ENCODE results near the gene INVS. TPM values are rescaled to one million over a fixed set of nuclear protein-coding genes. Genes with fewer than 3 reads are reported as not detected.

INVS gene
- total and polyA plus RNA-seq, 2 of the 4 experiments (the other 2 are of a cell fraction) = 9.2 to 33.5 TPM

- WGBS, 2 experiments (ENCODE audit: extremely low coverage in 2 of 2, insufficient read length in 1 of 2) = no CpG with 5 or more reads among the region's 3 CpGs
- Histone ChIP-seq H3K9me3 (ENCODE audit: control insufficient read depth, insufficient read depth, low read length) (no peaks in the 10 kb centered on the region), H2AK5ac (ENCODE audit: low read depth, low read length) (no peak overlapping the region), H3K14ac (replicated peaks; ENCODE audit: low read depth, low read length) (no peak overlapping the region), H4K20me1 (ENCODE audit: insufficient read depth, low read length) (peaks cover 36% of the 10 kb centered on the region; the same call in 1 of the 2 replicates), H3K79me1 (ENCODE audit: low read depth in 1 of 2, low read length in 2 of 2) (peaks cover 16 to 56% of the 10 kb centered on the region in 2 experiments), H4K8ac (ENCODE audit: low read depth in 2 of 2, low read length in 2 of 2) (no peak overlapping the region), H3K27me3 (ENCODE audit: control insufficient read depth, insufficient read depth, low read length) (no peaks in the 10 kb centered on the region), H3K9ac (ENCODE audit: low read depth, low read length) (no peak overlapping the region), H3K23ac (ENCODE audit: low read depth, low read length) (no peak overlapping the region), H3K36me3 (ENCODE audit: control insufficient read depth, insufficient read depth, low read length) (no peaks in the 10 kb centered on the region), H2BK120ac (ENCODE audit: low read depth, low read length) (no peak overlapping the region), H3K4ac (ENCODE audit: low read depth, low read length) (no peak overlapping the region), H2BK5ac (ENCODE audit: low read depth, low read length, poor library complexity, severe bottlenecking) (no peak overlapping the region), H4K91ac (ENCODE audit: insufficient read depth, low read depth, low read length) (no peak overlapping the region), H3K56ac (ENCODE audit: extremely low read depth, insufficient read depth, low read length) (no peak overlapping the region), H4K5ac (ENCODE audit: low read depth, low read length) (no peak overlapping the region), H2BK20ac (ENCODE audit: low read depth, low read length) (no peak overlapping the region), H3K4me2 (ENCODE audit: low read depth, low read length) (no peak overlapping the region), H2AFZ (replicated peaks; ENCODE audit: low read length, poor library complexity) (no peak overlapping the region), H3K9me1 (ENCODE audit: insufficient read depth, low read length) (0 out of 2 replicates have a peak, but pooled peaks cover 2% of the 10 kb centered on the region), H2AK9ac (replicated peaks; ENCODE audit: low read depth, low read length, poor library complexity) (no peak overlapping the region), H3K4me3 (ENCODE audit: insufficient read depth, low read depth, low read length) (no peak overlapping the region), H3K4me1 (ENCODE audit: control insufficient read depth, insufficient read depth, low read length) (no peaks in the 10 kb centered on the region; the same call in 1 of the 2 replicates), H3K18ac (ENCODE audit: low read depth, low read length) (no peak overlapping the region), H3K27ac (ENCODE audit: insufficient read depth, low read length) (no peak overlapping the region), H2BK15ac (ENCODE audit: low read depth, low read length) (no peak overlapping the region)
- in situ Hi-C loops (cut with MboI; ENCODE audit: low sequenced_read_pairs) = no loop called here
- ChIA-PET CTCF (interaction anchor here (0.5 kb wide), 1 partner anchor 165 kb away, joined by 4 read pairs; no protein-coding TSS in a partner anchor), POLR2A (ENCODE audit: unreplicated experiment) (interaction anchor here (0.6 kb wide), 1 partner anchor 9 kb away, joined by 3 read pairs; no protein-coding TSS in a partner anchor)
- intact Hi-C loops (cut with micrococcal nuclease) = loop anchor here (5.0 to 10.0 kb wide), 2 partner anchors 226 to 498 kb away; no protein-coding TSS in a partner anchor
- no TSS peak for BruUV-seq (replicated peaks)
- dilution Hi-C loops (cut with HindIII; ENCODE audit: low sequenced_read_pairs, unreplicated experiment) = no loop called here
- TF ChIP-seq ELK1 (IDR thresholded peaks at IDR 0.05; ENCODE audit: borderline replicate concordance, low read depth, low read length) = no peak
- TF ChIP-seq MAFK (IDR thresholded peaks at IDR 0.05; ENCODE audit: low read depth, low read length) = peak; percentile 99
- DNase-seq (no peak), ATAC-seq (ENCODE audit: low read depth) (no peak)
Measured at GRCh38 chr9:100096378-100096916, 2.6 kb upstream of the INVS start.
